Neutrophil (primary cell): ENCODE results near the gene HDLBP.

Experiments used
- H3K27ac ChIP-seq: fragments of 200-600 bp; sonication (generic); 2 replicates; pipeline ENCODE4 v1.5.1; 2016; ENCODE audit warnings: mild to moderate bottlenecking, moderate library complexity
- H3K27me3 ChIP-seq: fragments of 200-600 bp; sonication (generic); 2 replicates; pipeline ENCODE4 v1.6.0; 2016; ENCODE audit warnings: mild to moderate bottlenecking
- H3K36me3 ChIP-seq: fragments of 200-600 bp; sonication (generic); 2 replicates; pipeline ENCODE4 v1.5.1; 2017
- H3K4me1 ChIP-seq, 2 experiments: fragments of 200-600 bp in 1 of 2; sonication (generic) in 1 of 2; 1 replicate in 1 of 2; 2 replicates in 1 of 2; pipeline versions ENCODE4 v1.5.1 to v1.6.1; 2013 to 2016; ENCODE audit warnings: low read depth in 1 of 2, low read length in 1 of 2, mild to moderate bottlenecking in 1 of 2, moderate library complexity in 1 of 2; ENCODE audit not compliant: control insufficient read depth in 1 of 2, insufficient read depth in 1 of 2
- H3K4me3 ChIP-seq, 2 experiments: fragments of 200-600 bp in 1 of 2; sonication (generic) in 1 of 2; 1 replicate in 1 of 2; 2 replicates in 1 of 2; pipeline ENCODE4 v1.5.1; 2013 to 2016; ENCODE audit warnings: low read depth in 1 of 2, low read length in 1 of 2, mild to moderate bottlenecking in 1 of 2, moderate library complexity in 1 of 2
- H3K9me3 ChIP-seq: fragments of 200-600 bp; sonication (generic); 2 replicates; pipeline ENCODE4 v1.5.1; 2016
- TF ChIP-seq, protein P1 (sequence below): fragments of 200-600 bp; sonication (generic); IDR thresholded peaks from 2 replicates; pipeline ENCODE4 v1.5.1; 2016; ENCODE audit warnings: antibody characterized with exemption

Gene HDLBP

GRCh38 chr2:241317391-241317790 is 1.9 kb upstream of the HDLBP start:
- peaks cover 50 to 62% of the 10 kb centered on the region in 2 experiments for H3K4me1 ChIP-seq
- TF ChIP-seq, protein P1, sequence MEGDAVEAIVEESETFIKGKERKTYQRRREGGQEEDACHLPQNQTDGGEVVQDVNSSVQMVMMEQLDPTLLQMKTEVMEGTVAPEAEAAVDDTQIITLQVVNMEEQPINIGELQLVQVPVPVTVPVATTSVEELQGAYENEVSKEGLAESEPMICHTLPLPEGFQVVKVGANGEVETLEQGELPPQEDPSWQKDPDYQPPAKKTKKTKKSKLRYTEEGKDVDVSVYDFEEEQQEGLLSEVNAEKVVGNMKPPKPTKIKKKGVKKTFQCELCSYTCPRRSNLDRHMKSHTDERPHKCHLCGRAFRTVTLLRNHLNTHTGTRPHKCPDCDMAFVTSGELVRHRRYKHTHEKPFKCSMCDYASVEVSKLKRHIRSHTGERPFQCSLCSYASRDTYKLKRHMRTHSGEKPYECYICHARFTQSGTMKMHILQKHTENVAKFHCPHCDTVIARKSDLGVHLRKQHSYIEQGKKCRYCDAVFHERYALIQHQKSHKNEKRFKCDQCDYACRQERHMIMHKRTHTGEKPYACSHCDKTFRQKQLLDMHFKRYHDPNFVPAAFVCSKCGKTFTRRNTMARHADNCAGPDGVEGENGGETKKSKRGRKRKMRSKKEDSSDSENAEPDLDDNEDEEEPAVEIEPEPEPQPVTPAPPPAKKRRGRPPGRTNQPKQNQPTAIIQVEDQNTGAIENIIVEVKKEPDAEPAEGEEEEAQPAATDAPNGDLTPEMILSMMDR = no peak
- peak overlapping the region; percentile 97 for H3K27ac ChIP-seq
- H3K4me3 ChIP-seq = peak overlapping the region; percentile 96 to 99
- H3K36me3 ChIP-seq = no peaks in the 10 kb centered on the region
- H3K27me3 ChIP-seq = no peaks in the 10 kb centered on the region
- H3K9me3 ChIP-seq = no peaks in the 10 kb centered on the region

- peak overlapping the region; percentile 96 to 99 for H3K4me3 ChIP-seq
- TF ChIP-seq, protein P1 = no peak
- peaks cover 46 to 58% of the 10 kb centered on the region in 2 experiments for H3K4me1 ChIP-seq
- H3K27me3 ChIP-seq = no peaks in the 10 kb centered on the region
- no peaks in the 10 kb centered on the region for H3K36me3 ChIP-seq
- H3K9me3 ChIP-seq = no peaks in the 10 kb centered on the region
- H3K27ac ChIP-seq = peak overlapping the region; percentile 97
Measured at GRCh38 chr2:241316825-241317224, 1.4 kb upstream of the HDLBP start.

GRCh38 chr2:241315879-241316631 is 583 bp upstream of the HDLBP start, which contains the start of gene SEPTIN2:
TSS of gene SEPTIN2 (plus strand) at chr2:241315925. CDS start at chr2:241324233, 8,308 bp downstream.
- Histone ChIP-seq H3K9me3 (no peaks in the 10 kb centered on the region), H3K4me3 (peak within 1 kb of the TSS; percentile 96 to 99), H3K4me1 (peaks cover 41 to 56% of the 10 kb centered on the region in 2 experiments), H3K27me3 (no peaks in the 10 kb centered on the region), H3K27ac (peak within 1 kb of the TSS; percentile 97), H3K36me3 (no peaks in the 10 kb centered on the region)
- TF ChIP-seq, protein P1 = no peak

DNA sequence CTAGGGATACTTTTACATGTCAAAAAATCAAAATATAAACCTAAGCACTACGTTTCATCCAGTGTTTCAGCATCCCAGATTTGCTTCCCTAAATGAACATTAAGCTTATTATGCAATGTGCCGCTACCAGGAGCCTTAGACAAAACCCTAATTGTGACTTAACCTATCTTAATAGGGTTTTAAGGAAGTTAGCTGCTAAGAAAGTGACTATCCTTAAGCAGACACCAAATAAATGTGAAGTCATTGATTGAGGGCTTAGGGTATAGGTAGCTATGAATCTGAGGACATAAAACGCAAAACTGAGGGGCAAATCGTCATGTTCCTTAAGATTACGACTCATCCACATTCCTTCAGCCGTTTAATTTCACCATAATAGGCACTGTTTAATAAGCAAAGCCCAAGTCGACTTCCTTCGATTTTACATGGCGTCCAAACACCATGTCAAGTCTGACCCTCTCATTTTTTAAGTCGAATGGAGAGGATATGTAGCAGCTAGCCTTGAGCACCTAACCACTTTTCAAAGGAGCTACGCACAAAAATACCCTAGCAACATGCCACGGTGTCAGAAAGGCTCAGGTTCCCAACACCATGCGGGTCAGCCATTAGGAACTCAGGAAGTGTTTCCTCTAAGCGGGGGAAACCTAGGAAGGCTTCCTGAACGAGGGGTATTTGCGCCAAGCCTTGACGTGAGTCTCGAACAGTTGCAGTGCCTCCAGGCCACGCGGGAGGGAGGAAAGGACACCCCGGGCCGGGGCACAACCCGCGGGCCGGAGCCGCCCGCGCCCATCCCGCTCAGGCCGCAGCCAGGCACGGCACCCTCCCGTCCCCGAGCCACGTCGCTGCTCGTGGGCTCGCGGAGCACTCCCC is 1.0 kb downstream of the HDLBP start:
- TF ChIP-seq, protein P1 = no peak
- H3K36me3 ChIP-seq = no peaks in the 10 kb centered on the region
- no peaks in the 10 kb centered on the region for H3K9me3 ChIP-seq
- H3K4me1 ChIP-seq = peaks cover 48 to 63% of the 10 kb centered on the region in 2 experiments
- no peaks in the 10 kb centered on the region for H3K27me3 ChIP-seq
- peak overlapping the region; percentile 97 for H3K27ac ChIP-seq
- peak overlapping the region; percentile 96 to 99 for H3K4me3 ChIP-seq

GRCh38 chr2:241313543-241314095 is 1.9 kb downstream of the HDLBP start:
- no peaks in the 10 kb centered on the region for H3K27me3 ChIP-seq
- no peaks in the 10 kb centered on the region for H3K9me3 ChIP-seq
- peaks cover 52 to 63% of the 10 kb centered on the region in 2 experiments for H3K4me1 ChIP-seq
- TF ChIP-seq, protein P1 = no peak
- H3K4me3 ChIP-seq = no peak overlapping the region
- H3K36me3 ChIP-seq = no peaks in the 10 kb centered on the region
- H3K27ac ChIP-seq = peak overlapping the region; percentile 97
